ENCODE measurements around the gene TRIM48. TPM values are rescaled to one million over a fixed set of nuclear protein-coding genes. Genes with fewer than 3 reads are reported as not detected.
"Not testable (repeated sequence)": the region's sequence is repeated elsewhere in the genome, so short reads cannot be mapped to it uniquely, and the experiment has no call there.

The TRIM48 gene, protein sequence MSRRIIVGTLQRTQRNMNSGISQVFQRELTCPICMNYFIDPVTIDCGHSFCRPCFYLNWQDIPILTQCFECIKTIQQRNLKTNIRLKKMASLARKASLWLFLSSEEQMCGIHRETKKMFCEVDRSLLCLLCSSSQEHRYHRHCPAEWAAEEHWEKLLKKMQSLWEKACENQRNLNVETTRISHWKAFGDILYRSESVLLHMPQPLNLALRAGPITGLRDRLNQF
- not detected for total RNA-seq
- long read RNA-seq: 0 reads

DNA sequence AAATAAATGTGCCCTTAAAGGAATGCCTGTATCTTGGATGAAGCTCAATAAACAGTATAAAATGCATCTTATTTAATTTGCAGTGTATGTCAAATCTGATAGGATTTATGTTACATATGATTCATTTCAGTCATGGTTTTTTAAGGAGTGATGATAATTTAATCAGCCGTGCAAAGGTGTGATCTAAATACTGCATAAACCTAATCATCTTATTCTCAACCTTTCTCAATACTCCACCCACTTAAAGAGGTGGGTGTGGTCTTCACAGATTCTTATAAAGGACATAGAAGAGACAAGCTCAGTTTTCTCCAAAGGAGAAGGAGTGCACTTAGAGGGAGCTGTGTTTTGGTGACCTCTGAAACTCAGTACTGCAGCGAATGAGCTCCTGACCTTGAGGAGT is at the start of gene TRIM48:
Gene TRIM48 (plus strand): TSS at position 301 of the 400 bp plus-strand sequence. CDS start 113 bp downstream, outside the sequence.
- ATAC-seq; intact Hi-C loops (cut with DNase I): not testable (repeated sequence)

DNA sequence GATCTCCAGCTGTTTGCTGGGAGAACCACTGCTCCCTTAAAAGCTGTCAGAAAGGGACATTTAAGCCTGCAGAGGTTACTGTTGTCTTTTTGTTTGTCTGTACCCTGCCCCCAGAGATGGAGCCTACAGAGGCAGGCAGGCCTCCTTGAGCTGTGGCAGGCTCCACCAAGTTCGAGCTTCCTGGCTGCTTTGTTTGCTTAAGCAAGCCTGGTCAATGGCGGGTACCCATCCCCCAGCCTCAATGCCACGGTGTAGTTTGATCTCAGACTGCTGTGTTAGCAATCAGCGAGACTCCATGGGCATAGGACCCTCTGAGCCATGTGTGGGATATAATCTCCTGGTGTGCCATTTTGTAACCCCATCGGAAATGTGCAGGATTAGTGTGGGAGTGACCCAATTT is 23.6 kb upstream of the TRIM48 start:
- ATAC-seq; intact Hi-C loops (cut with DNase I); DNase-seq: not testable (repeated sequence)

More for the DNA sequence above, at the start of gene TRIM48:
- not testable (repeated sequence) for DNase-seq

DNA sequence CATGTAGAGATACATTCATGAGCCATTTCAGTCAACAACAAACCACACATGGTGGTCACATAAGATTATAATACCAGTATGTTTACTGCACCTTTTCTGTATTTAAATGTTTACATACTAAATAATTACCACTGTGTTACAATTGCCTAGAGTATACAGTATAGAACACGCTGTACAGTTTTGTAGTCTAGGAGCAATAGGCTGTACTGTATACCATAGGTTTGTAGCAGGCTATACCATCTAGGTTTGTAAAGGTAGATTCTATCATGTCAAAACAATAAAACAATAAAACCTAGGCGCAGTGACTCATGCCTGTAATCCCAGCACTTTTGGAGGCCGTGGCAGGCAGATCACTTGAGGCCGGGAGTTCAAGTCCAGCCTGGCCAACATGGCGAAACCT is 1.1 kb downstream of the TRIM48 start:
- ATAC-seq (no peak), DNase-seq (no peak)
- intact Hi-C loops (cut with DNase I): no loop called here

Other genes with a start within 250 kb of the TRIM48 start
- not detected for gene OR4A16, start 81.0 kb downstream of the TRIM48 start, total RNA-seq
- not detected for gene OR4A15, start 105.8 kb downstream of the TRIM48 start, total RNA-seq

Data from left cardiac atrium (tissue), 4 donors.